ENCODE data around the gene MCCC1.
"Not testable (repeated sequence)": the region's sequence is repeated elsewhere in the genome, so short reads cannot be mapped to it uniquely, and the experiment has no call there.

MCCC1 gene

GRCh38 chr3:183099026-183099837 is at the start of gene MCCC1:
TSS of gene MCCC1 (minus strand) at chr3:183099496. CDS start at chr3:183099440, 56 bp downstream.
- DNase-seq (ENCODE audit: low read depth) = peak; percentile 97

GRCh38 chr3:183148056-183148455 is 48.8 kb upstream of the MCCC1 start:
- DNase-seq (ENCODE audit: low read depth) = no peak

GRCh38 chr3:183144363-183144762 is 45.1 kb upstream of the MCCC1 start:
- DNase-seq (ENCODE audit: low read depth) = no peak

GRCh38 chr3:183142199-183142598 is 42.9 kb upstream of the MCCC1 start:
- DNase-seq (ENCODE audit: low read depth) = no peak

GRCh38 chr3:183134844-183135243 is 35.5 kb upstream of the MCCC1 start:
- DNase-seq (ENCODE audit: low read depth) = no peak

GRCh38 chr3:183132409-183132808 is 33.1 kb upstream of the MCCC1 start:
- DNase-seq (ENCODE audit: low read depth) = no peak

GRCh38 chr3:183131735-183132134 is 32.4 kb upstream of the MCCC1 start:
- no peak for DNase-seq (ENCODE audit: low read depth)

GRCh38 chr3:183131186-183131725 is 32.0 kb upstream of the MCCC1 start:
- no peak for DNase-seq (ENCODE audit: low read depth)

GRCh38 chr3:183129243-183129642 is 29.9 kb upstream of the MCCC1 start:
- DNase-seq (ENCODE audit: low read depth) = no peak

- DNase-seq (ENCODE audit: low read depth) = no peak
These were observed 29.4 kb upstream of the MCCC1 start for GRCh38 chr3:183128709-183129108.

- no peak for DNase-seq (ENCODE audit: low read depth)
These were observed 24.6 kb upstream of the MCCC1 start for GRCh38 chr3:183123891-183124290.

GRCh38 chr3:183122257-183122932 is 23.1 kb upstream of the MCCC1 start:
- DNase-seq (ENCODE audit: low read depth) = no peak

GRCh38 chr3:183120538-183121215 is 21.4 kb upstream of the MCCC1 start:
- DNase-seq (ENCODE audit: low read depth) = no peak

GRCh38 chr3:183117056-183117455 is 17.8 kb upstream of the MCCC1 start:
- DNase-seq (ENCODE audit: low read depth) = no peak

- DNase-seq (ENCODE audit: low read depth) = peak; percentile 6
These were observed 16.8 kb upstream of the MCCC1 start for GRCh38 chr3:183116025-183116614.

GRCh38 chr3:183114384-183115178 is 15.3 kb upstream of the MCCC1 start:
- no peak for DNase-seq (ENCODE audit: low read depth)

GRCh38 chr3:183109847-183110246 is 10.6 kb upstream of the MCCC1 start:
- not testable (repeated sequence) for DNase-seq (ENCODE audit: low read depth)

GRCh38 chr3:183108470-183108869 is 9.2 kb upstream of the MCCC1 start:
- DNase-seq (ENCODE audit: low read depth) = no peak

- no peak for DNase-seq (ENCODE audit: low read depth)
These were observed 8.7 kb upstream of the MCCC1 start for GRCh38 chr3:183108001-183108449.

- not testable (repeated sequence) for DNase-seq (ENCODE audit: low read depth)
These were observed 8.1 kb upstream of the MCCC1 start for GRCh38 chr3:183107372-183107771.

- DNase-seq (ENCODE audit: low read depth) = no peak
These were observed 7.3 kb upstream of the MCCC1 start for GRCh38 chr3:183106635-183107034.
